NCI-H1105 (cell line): ENCODE measurements around the gene ST6GAL2.

ENCODE experiments used
- DNase-seq: peaks from one replicate; lab custom pipeline; 2025; lab: John Stamatoyannopoulos, UW

Gene ST6GAL2

GRCh38 chr2:106863387-106863786 is 22.6 kb downstream of the ST6GAL2 start:
- no peak for DNase-seq

- no peak for DNase-seq
These were observed 26.5 kb downstream of the ST6GAL2 start for GRCh38 chr2:106859498-106859897.

- no peak for DNase-seq
These were observed 27.2 kb downstream of the ST6GAL2 start for GRCh38 chr2:106858810-106859209.

GRCh38 chr2:106857882-106858478 is 28.0 kb downstream of the ST6GAL2 start:
- no peak for DNase-seq

GRCh38 chr2:106853631-106854030 is 32.3 kb downstream of the ST6GAL2 start:
- DNase-seq = no peak

- DNase-seq = no peak
These were observed 34.0 kb downstream of the ST6GAL2 start for GRCh38 chr2:106851881-106852501.

- no peak for DNase-seq
These were observed 34.7 kb downstream of the ST6GAL2 start for GRCh38 chr2:106851087-106851874.

GRCh38 chr2:106849253-106849652 is 36.7 kb downstream of the ST6GAL2 start:
- no peak for DNase-seq

- no peak for DNase-seq
These were observed 38.6 kb downstream of the ST6GAL2 start for GRCh38 chr2:106847366-106847765.

- DNase-seq = no peak
These were observed 40.3 kb downstream of the ST6GAL2 start for GRCh38 chr2:106845716-106846115.

- peak; percentile 67 for DNase-seq
These were observed 42.1 kb downstream of the ST6GAL2 start for GRCh38 chr2:106843910-106844250.

GRCh38 chr2:106843001-106843909 is 42.7 kb downstream of the ST6GAL2 start:
- peak; percentile 67 for DNase-seq

GRCh38 chr2:106841886-106842645 is 43.9 kb downstream of the ST6GAL2 start:
- peak; percentile 95 for DNase-seq

GRCh38 chr2:106840818-106841217 is 45.1 kb downstream of the ST6GAL2 start:
- no peak for DNase-seq

- no peak for DNase-seq
These were observed 45.9 kb downstream of the ST6GAL2 start for GRCh38 chr2:106839849-106840595.

GRCh38 chr2:106833256-106833655 is 52.7 kb downstream of the ST6GAL2 start:
- no peak for DNase-seq

- DNase-seq = no peak
These were observed 54.0 kb downstream of the ST6GAL2 start for GRCh38 chr2:106831816-106832569.

GRCh38 chr2:106831241-106831640 is 54.7 kb downstream of the ST6GAL2 start:
- no peak for DNase-seq

- no peak for DNase-seq
These were observed 55.8 kb downstream of the ST6GAL2 start for GRCh38 chr2:106830191-106830590.

GRCh38 chr2:106828119-106828518 is 57.8 kb downstream of the ST6GAL2 start:
- no peak for DNase-seq
